ENCODE results near the gene PLEKHA4.

- no peak for TF ChIP-seq CTCF (IDR thresholded peaks at IDR 0.05)
- TF ChIP-seq POLR2AphosphoS5 (IDR thresholded peaks at IDR 0.05; ENCODE audit: low read depth, low read length) = no peak
- no peak for TF ChIP-seq SIN3A (IDR thresholded peaks at IDR 0.05; ENCODE audit: borderline replicate concordance, insufficient read depth, low read depth, low read length)
- no peak for TF ChIP-seq REST (IDR thresholded peaks at IDR 0.05; ENCODE audit: insufficient read depth in 1 of 2, low read depth in 2 of 2, low read length in 1 of 2)
Observed at GRCh38 chr19:48862827-48863226, 5.6 kb downstream of the PLEKHA4 start.
